CD14-positive monocyte (primary cell): ENCODE data around the gene IDNK. TPM values are rescaled to one million over a fixed set of nuclear protein-coding genes. Genes with fewer than 3 reads are reported as not detected.

ENCODE experiments used
- DNase-seq, 3 donors: peaks; one replicate each; pipeline ENCODE4 v3.0.0-alpha.2; 2011 to 2022
- H2AFZ ChIP-seq: 2 replicates; pipeline ENCODE4 v1.6.0; 2012; ENCODE audit warnings: mild to moderate bottlenecking, low read depth, low read length, inconsistent platforms; ENCODE audit not compliant: insufficient read depth, poor library complexity, severe bottlenecking
- H3K27ac ChIP-seq, 2 donors: 1 replicate in 1 of 2; 2 replicates in 1 of 2; pipeline ENCODE4 v1.5.1; 2012 to 2013; ENCODE audit warnings: low read length in 2 of 2, control low read depth in 1 of 2, inconsistent platforms in 1 of 2, low read depth in 1 of 2, mild to moderate bottlenecking in 1 of 2
- H3K27me3 ChIP-seq, 2 donors: one replicate each; pipeline versions ENCODE4 v1.6.0 to v1.6.1; 2011 to 2013; ENCODE audit warnings: low read length in 2 of 2; ENCODE audit not compliant: control insufficient read depth in 2 of 2, insufficient read depth in 2 of 2
- H3K36me3 ChIP-seq, 2 donors: replicated peaks in 1 of 2; 1 replicate in 1 of 2; 2 replicates in 1 of 2; pipeline versions ENCODE4 v1.5.1 to v1.6.1; 2012 to 2013; ENCODE audit warnings: low read length in 2 of 2, control low read depth in 1 of 2, inconsistent platforms in 1 of 2, mild to moderate bottlenecking in 1 of 2; ENCODE audit not compliant: insufficient read depth in 2 of 2, control insufficient read depth in 1 of 2
- H3K4me1 ChIP-seq, 2 donors: 1 replicate in 1 of 2; 2 replicates in 1 of 2; pipeline versions ENCODE4 v1.5.1 to v1.6.1; 2012 to 2013; ENCODE audit warnings: low read length in 2 of 2, control low read depth in 1 of 2, inconsistent platforms in 1 of 2, mild to moderate bottlenecking in 1 of 2, moderate library complexity in 1 of 2; ENCODE audit not compliant: insufficient read depth in 2 of 2, control insufficient read depth in 1 of 2
- H3K4me2 ChIP-seq: replicated peaks from 2 replicates; pipeline ENCODE3; 2012; ENCODE audit warnings: low read length, moderate library complexity, mild to moderate bottlenecking; ENCODE audit not compliant: poor library complexity, severe bottlenecking; ENCODE audit errors: extremely low read depth
- H3K4me3 ChIP-seq, 3 experiments: fragments of 200-600 bp in 1 of 3; sonication (generic) in 1 of 3; replicated peaks in 1 of 3; 1 replicate in 2 of 3; 2 replicates in 1 of 3; pipeline ENCODE4 v1.5.1; 2011 to 2013; ENCODE audit warnings: low read length in 3 of 3, mild to moderate bottlenecking in 3 of 3, control low read depth in 2 of 3, low read depth in 2 of 3, inconsistent platforms in 1 of 3, moderate library complexity in 1 of 3
- H3K79me2 ChIP-seq: 2 replicates; pipeline ENCODE4 v1.6.0; 2012; ENCODE audit warnings: mild to moderate bottlenecking, control low read depth, inconsistent platforms, low read length, moderate library complexity; ENCODE audit not compliant: insufficient read depth
- H3K9ac ChIP-seq: 2 replicates; pipeline ENCODE4 v1.6.0; 2017; ENCODE audit warnings: low read length, mild to moderate bottlenecking; ENCODE audit not compliant: insufficient read depth, poor library complexity, severe bottlenecking
- H3K9me3 ChIP-seq, 2 donors: replicated peaks in 1 of 2; 1 replicate in 1 of 2; 2 replicates in 1 of 2; pipeline versions ENCODE4 v1.5.1 to v1.6.1; 2012 to 2013; ENCODE audit warnings: low read length in 2 of 2, control low read depth in 1 of 2; ENCODE audit not compliant: control insufficient read depth in 1 of 2, insufficient read depth in 1 of 2
- H4K20me1 ChIP-seq: 2 replicates; pipeline ENCODE4 v1.6.0; 2012; ENCODE audit warnings: mild to moderate bottlenecking, low read length, control low read depth, moderate library complexity; ENCODE audit not compliant: insufficient read depth
- H3K27ac Mint-ChIP-seq, 7 donors: one replicate each; pipeline ENCODE4 v1.8.0; 2020; ENCODE audit warnings: mild to moderate bottlenecking in 7 of 7, mixed read lengths in 7 of 7, moderate library complexity in 6 of 7, inconsistent platforms in 2 of 7
- H3K27me3 Mint-ChIP-seq, 3 donors: one replicate each; pipeline ENCODE4 v1.8.0; 2021 to 2022; ENCODE audit warnings: low read depth in 3 of 3, mild to moderate bottlenecking in 3 of 3, mixed read lengths in 3 of 3, moderate library complexity in 3 of 3, inconsistent platforms in 1 of 3
- H3K36me3 Mint-ChIP-seq, 2 donors: one replicate each; pipeline ENCODE4 v1.8.0; 2020; ENCODE audit warnings: mixed read lengths in 2 of 2, inconsistent platforms in 1 of 2, mild to moderate bottlenecking in 1 of 2
- H3K4me1 Mint-ChIP-seq: one replicate; pipeline ENCODE4 v1.8.0; 2020; ENCODE audit warnings: mild to moderate bottlenecking, mixed read lengths
- H3K4me3 Mint-ChIP-seq, 2 donors: one replicate each; pipeline ENCODE4 v1.8.0; 2020; ENCODE audit warnings: mild to moderate bottlenecking in 2 of 2, mixed read lengths in 2 of 2, moderate library complexity in 1 of 2
- H3K9me3 Mint-ChIP-seq, 7 donors: one replicate each; pipeline ENCODE4 v1.8.0; 2020 to 2022; ENCODE audit warnings: mixed read lengths in 7 of 7, mild to moderate bottlenecking in 6 of 7, moderate library complexity in 6 of 7, inconsistent platforms in 2 of 7
- CTCF ChIP-seq: fragments of 200-600 bp; IDR thresholded peaks from one replicate; pipeline ENCODE4 v1.8.0; 2022; ENCODE audit warnings: antibody characterized with exemption, mild to moderate bottlenecking
- WGBS: methylation state at CpG from one replicate; pipeline ENCODE4 v1.1.5; 2013; ENCODE audit warnings: missing lambda C conversion rate; ENCODE audit not compliant: insufficient coverage; 5-methylcytosine and 5-hydroxymethylcytosine counted together
- intact Hi-C, 2 donors: fragments of 100-400 bp; cut with micrococcal nuclease; formaldehyde crosslinking; loops; one replicate each; pipeline versions ENCODE4 v1.15.0 to v1.15.1; 2023
- polyA plus RNA-seq, 3 donors: library from polyadenylated mRNA; depleted of rRNA in 1 of 3; unstranded in 2 of 3; stranded (reverse) in 1 of 3; fragments of 300-500 nt in 2 of 3; fragments of >200 nt in 1 of 3; fragmentation: Illumina TruSeq in 2 of 3; gene quantifications; 1 replicate in 2 of 3; 2 replicates in 1 of 3; pipeline ENCODE4 v1.2.3, GENCODE V29; 2012 to 2021

The IDNK gene
- polyA plus RNA-seq, 3 donors = 5.6 to 13.3 (median 10.6) TPM

- Histone ChIP-seq H3K9me3 (no peaks in the 10 kb centered on the region), H3K27ac (no peak overlapping the region), H2AFZ (no peak overlapping the region), H3K4me1 (no peaks in the 10 kb centered on the region), H3K4me3 (no peak overlapping the region), H3K9ac (no peak overlapping the region), H4K20me1 (no peaks in the 10 kb centered on the region), H3K27me3 (no peaks in the 10 kb centered on the region), H3K79me2 (no peaks in the 10 kb centered on the region), H3K4me2 (no peak overlapping the region), H3K36me3 (peaks cover 32 to 96% of the 10 kb centered on the region in 2 donors)
- H3K27ac Mint-ChIP-seq = no peak overlapping the region
- intact Hi-C loops = no loop called here
- no peak for DNase-seq
- no CpG with 5 or more reads among the region's 1 CpG for WGBS
- H3K27me3 Mint-ChIP-seq = no peaks in the 10 kb centered on the region
- no peaks in the 10 kb centered on the region for H3K9me3 Mint-ChIP-seq
- peaks cover 51 to 58% of the 10 kb centered on the region in 2 donors for H3K36me3 Mint-ChIP-seq
- no peak overlapping the region for H3K4me3 Mint-ChIP-seq
- TF ChIP-seq CTCF = no peak
- peaks cover 4% of the 10 kb centered on the region for H3K4me1 Mint-ChIP-seq
These were observed 32.5 kb downstream of the IDNK start for GRCh38 chr9:83655433-83655832.

GRCh38 chr9:83656032-83656680, 33.2 kb downstream of the IDNK start:
- Histone ChIP-seq H4K20me1 (no peaks in the 10 kb centered on the region), H3K9me3 (no peaks in the 10 kb centered on the region), H3K4me2 (no peak overlapping the region), H3K4me3 (no peak overlapping the region), H3K36me3 (peaks cover 38 to 98% of the 10 kb centered on the region in 2 donors), H3K79me2 (no peaks in the 10 kb centered on the region), H3K4me1 (no peaks in the 10 kb centered on the region), H3K27me3 (no peaks in the 10 kb centered on the region), H3K9ac (no peak overlapping the region), H2AFZ (no peak overlapping the region), H3K27ac (no peak overlapping the region)
- no peaks in the 10 kb centered on the region for H3K9me3 Mint-ChIP-seq
- peaks cover 4% of the 10 kb centered on the region for H3K4me1 Mint-ChIP-seq
- H3K36me3 Mint-ChIP-seq = peaks cover 54 to 60% of the 10 kb centered on the region in 2 donors
- peak overlapping the region in 3 of 7 donors; percentile 20 to 52 (median 44) for H3K27ac Mint-ChIP-seq
- no peak for TF ChIP-seq CTCF
- no peak for DNase-seq
- no peaks in the 10 kb centered on the region for H3K27me3 Mint-ChIP-seq
- intact Hi-C loops = no loop called here
- no CpG with 5 or more reads among the region's 2 CpGs for WGBS
- no peak overlapping the region for H3K4me3 Mint-ChIP-seq
